Glutamatergic neuron (in vitro differentiated cells): Measurements from ENCODE around the gene GRIK4. TPM values are rescaled to one million over a fixed set of nuclear protein-coding genes. Genes with fewer than 3 reads are reported as not detected.
A peak's percentile ranks its signal among the peaks of the same experiment; 100 is the strongest.

Experiments used
- DNase-seq: peaks from one replicate; pipeline ENCODE4 v3.0.0; 2022
- H3K27ac Mint-ChIP-seq: one replicate; pipeline ENCODE4 v1.8.0; 2020; ENCODE audit warnings: mild to moderate bottlenecking, mixed read lengths, inconsistent platforms; ENCODE audit not compliant: unreplicated experiment
- H3K27me3 Mint-ChIP-seq: one replicate; pipeline ENCODE4 v1.8.0; 2020; ENCODE audit warnings: mild to moderate bottlenecking, moderate library complexity, mixed read lengths, inconsistent platforms; ENCODE audit not compliant: unreplicated experiment
- H3K36me3 Mint-ChIP-seq: one replicate; pipeline ENCODE4 v1.8.0; 2020; ENCODE audit warnings: mild to moderate bottlenecking, mixed read lengths, inconsistent platforms; ENCODE audit not compliant: unreplicated experiment
- H3K4me1 Mint-ChIP-seq: one replicate; pipeline ENCODE4 v1.8.0; 2020; ENCODE audit warnings: mild to moderate bottlenecking, low read depth, mixed read lengths, inconsistent platforms; ENCODE audit not compliant: unreplicated experiment
- H3K4me3 Mint-ChIP-seq: one replicate; pipeline ENCODE4 v1.8.0; 2020; ENCODE audit warnings: mild to moderate bottlenecking, mixed read lengths, inconsistent platforms; ENCODE audit not compliant: unreplicated experiment
- H3K9me3 Mint-ChIP-seq: one replicate; pipeline ENCODE4 v1.8.0; 2020; ENCODE audit warnings: mild to moderate bottlenecking, moderate library complexity, mixed read lengths, inconsistent platforms; ENCODE audit not compliant: unreplicated experiment
- CTCF ChIP-seq: fragments of 200-600 bp; sonication (generic); IDR thresholded peaks from one replicate; pipeline ENCODE4 v1.5.0; 2021; ENCODE audit not compliant: partially characterized antibody, unreplicated experiment
- total RNA-seq: library from RNA; stranded (reverse); fragmentation: NEBNext Ultra II Directional; extraction: Animal tissue kit (Norgen Biotek cat#: 25700); gene quantifications from one replicate; pipeline ENCODE4 v1.2.1, GENCODE V29; 2021; ENCODE audit not compliant: unreplicated experiment

Gene GRIK4
- total RNA-seq, 1 donor from 2014 or later, result 3.6 TPM

- H3K9me3 Mint-ChIP-seq, result no peaks in the 10 kb centered on the region
- H3K4me3 Mint-ChIP-seq, result no peak overlapping the region
- H3K27ac Mint-ChIP-seq, result no peak overlapping the region
- H3K4me1 Mint-ChIP-seq, result no peaks in the 10 kb centered on the region
- H3K27me3 Mint-ChIP-seq, result peaks cover 2% of the 10 kb centered on the region
- DNase-seq, result no peak
- no peaks in the 10 kb centered on the region for H3K36me3 Mint-ChIP-seq
- TF ChIP-seq CTCF, result no peak
Measured at GRCh38 chr11:120884154-120885020, 372.8 kb downstream of the GRIK4 start.

- H3K27me3 Mint-ChIP-seq, result peaks cover 2% of the 10 kb centered on the region
- peaks cover 5% of the 10 kb centered on the region for H3K4me1 Mint-ChIP-seq
- H3K27ac Mint-ChIP-seq, result no peak overlapping the region
- no peaks in the 10 kb centered on the region for H3K36me3 Mint-ChIP-seq
- no peak overlapping the region for H3K4me3 Mint-ChIP-seq
- H3K9me3 Mint-ChIP-seq, result peaks cover 1% of the 10 kb centered on the region
- no peak for TF ChIP-seq CTCF
- DNase-seq, result no peak
Measured at GRCh38 chr11:120890609-120891320, 379.2 kb downstream of the GRIK4 start.

GRCh38 chr11:120893440-120894201, 382.1 kb downstream of the GRIK4 start:
- H3K27me3 Mint-ChIP-seq, result peaks cover 2% of the 10 kb centered on the region
- H3K36me3 Mint-ChIP-seq, result no peaks in the 10 kb centered on the region
- DNase-seq, result no peak

GRCh38 chr11:120894202-120894985, 382.8 kb downstream of the GRIK4 start:
- Mint-ChIP-seq H3K27me3 (peaks cover 3% of the 10 kb centered on the region), H3K9me3 (peaks cover 1% of the 10 kb centered on the region), H3K4me1 (peaks cover 5% of the 10 kb centered on the region), H3K4me3 (peak overlapping the region; percentile 42), H3K27ac (no peak overlapping the region), H3K36me3 (no peaks in the 10 kb centered on the region)
- no peak for DNase-seq
- no peak for TF ChIP-seq CTCF

More at GRCh38 chr11:120893440-120894201, 382.1 kb downstream of the GRIK4 start:
- H3K4me3 Mint-ChIP-seq, result no peak overlapping the region
- TF ChIP-seq CTCF, result no peak
- peaks cover 1% of the 10 kb centered on the region for H3K9me3 Mint-ChIP-seq
- H3K4me1 Mint-ChIP-seq, result peaks cover 5% of the 10 kb centered on the region
- no peak overlapping the region for H3K27ac Mint-ChIP-seq
